ENCODE measurements around the gene FOXK1.

FOXK1 gene

GRCh38 chr7:4714767-4715409, 32.8 kb downstream of the FOXK1 start:
- DNase-seq (ENCODE audit: insufficient read length) (no peak), FAIRE-seq (no peak)
- TF ChIP-seq TAF1 (IDR thresholded peaks at IDR 0.05; ENCODE audit: borderline replicate concordance, low read depth, low read length) (no peak), POLR2A (IDR thresholded peaks at IDR 0.05; ENCODE audit: low read depth, low read length) (no peak), POLR2AphosphoS5 (IDR thresholded peaks at IDR 0.05; ENCODE audit: low read depth, low read length) (no peak)

- FAIRE-seq: no peak
- no peak for DNase-seq (ENCODE audit: insufficient read length)
- no peak for TF ChIP-seq POLR2AphosphoS5 (IDR thresholded peaks at IDR 0.05; ENCODE audit: low read depth, low read length)
- no peak for TF ChIP-seq POLR2A (IDR thresholded peaks at IDR 0.05; ENCODE audit: low read depth, low read length)
- TF ChIP-seq TAF1 (IDR thresholded peaks at IDR 0.05; ENCODE audit: borderline replicate concordance, low read depth, low read length): no peak
Measured at GRCh38 chr7:4715410-4715776, 33.3 kb downstream of the FOXK1 start.

GRCh38 chr7:4716946-4717795, 35.1 kb downstream of the FOXK1 start:
- no peak for TF ChIP-seq TAF1 (IDR thresholded peaks at IDR 0.05; ENCODE audit: borderline replicate concordance, low read depth, low read length)
- TF ChIP-seq POLR2AphosphoS5 (IDR thresholded peaks at IDR 0.05; ENCODE audit: low read depth, low read length): no peak
- no peak for TF ChIP-seq POLR2A (IDR thresholded peaks at IDR 0.05; ENCODE audit: low read depth, low read length)
- no peak for DNase-seq (ENCODE audit: insufficient read length)
- FAIRE-seq: no peak

GRCh38 chr7:4718075-4718474, 36.0 kb downstream of the FOXK1 start:
- DNase-seq (ENCODE audit: insufficient read length): no peak
- no peak for FAIRE-seq

GRCh38 chr7:4720225-4720624, 38.1 kb downstream of the FOXK1 start:
- no peak for DNase-seq (ENCODE audit: insufficient read length)
- no peak for TF ChIP-seq POLR2A (IDR thresholded peaks at IDR 0.05; ENCODE audit: low read depth, low read length)
- TF ChIP-seq POLR2AphosphoS5 (IDR thresholded peaks at IDR 0.05; ENCODE audit: low read depth, low read length): no peak
- no peak for TF ChIP-seq TAF1 (IDR thresholded peaks at IDR 0.05; ENCODE audit: borderline replicate concordance, low read depth, low read length)
- peak; percentile 77 for FAIRE-seq

More at GRCh38 chr7:4718075-4718474, 36.0 kb downstream of the FOXK1 start:
- TF ChIP-seq POLR2AphosphoS5 (IDR thresholded peaks at IDR 0.05; ENCODE audit: low read depth, low read length) (no peak), POLR2A (IDR thresholded peaks at IDR 0.05; ENCODE audit: low read depth, low read length) (no peak), TAF1 (IDR thresholded peaks at IDR 0.05; ENCODE audit: borderline replicate concordance, low read depth, low read length) (no peak)

GRCh38 chr7:4722308-4722707, 40.2 kb downstream of the FOXK1 start:
- FAIRE-seq: peak; percentile 54

GRCh38 chr7:4722960-4723630, 41.0 kb downstream of the FOXK1 start:
- TF ChIP-seq POLR2A (IDR thresholded peaks at IDR 0.05; ENCODE audit: low read depth, low read length) (no peak), POLR2AphosphoS5 (IDR thresholded peaks at IDR 0.05; ENCODE audit: low read depth, low read length) (no peak), TAF1 (IDR thresholded peaks at IDR 0.05; ENCODE audit: borderline replicate concordance, low read depth, low read length) (no peak)
- DNase-seq (ENCODE audit: insufficient read length) (no peak), FAIRE-seq (no peak)

More at GRCh38 chr7:4722308-4722707, 40.2 kb downstream of the FOXK1 start:
- no peak for DNase-seq (ENCODE audit: insufficient read length)
- TF ChIP-seq POLR2AphosphoS5 (IDR thresholded peaks at IDR 0.05; ENCODE audit: low read depth, low read length) (no peak), POLR2A (IDR thresholded peaks at IDR 0.05; ENCODE audit: low read depth, low read length) (no peak), TAF1 (IDR thresholded peaks at IDR 0.05; ENCODE audit: borderline replicate concordance, low read depth, low read length) (no peak)

- TF ChIP-seq POLR2AphosphoS5 (IDR thresholded peaks at IDR 0.05; ENCODE audit: low read depth, low read length) (no peak), POLR2A (IDR thresholded peaks at IDR 0.05; ENCODE audit: low read depth, low read length) (no peak), TAF1 (IDR thresholded peaks at IDR 0.05; ENCODE audit: borderline replicate concordance, low read depth, low read length) (no peak)
- DNase-seq (ENCODE audit: insufficient read length) (no peak), FAIRE-seq (peak; percentile 81)
Measured at GRCh38 chr7:4724648-4725013, 42.5 kb downstream of the FOXK1 start.

- DNase-seq (ENCODE audit: insufficient read length) (peak; percentile 82), FAIRE-seq (peak; percentile 92)
- peak; percentile 41; the same call in 1 of the 2 replicates for TF ChIP-seq POLR2A (IDR thresholded peaks at IDR 0.05; ENCODE audit: low read depth, low read length)
- no peak for TF ChIP-seq TAF1 (IDR thresholded peaks at IDR 0.05; ENCODE audit: borderline replicate concordance, low read depth, low read length)
- TF ChIP-seq POLR2AphosphoS5 (IDR thresholded peaks at IDR 0.05; ENCODE audit: low read depth, low read length): no peak
Measured at GRCh38 chr7:4725014-4725849, 43.1 kb downstream of the FOXK1 start.

- FAIRE-seq (no peak), DNase-seq (ENCODE audit: insufficient read length) (no peak)
- TF ChIP-seq TAF1 (IDR thresholded peaks at IDR 0.05; ENCODE audit: borderline replicate concordance, low read depth, low read length): no peak
Measured at GRCh38 chr7:4725850-4726450, 43.9 kb downstream of the FOXK1 start.
